Panc1 (cell line): Measurements from ENCODE around the gene VN1R5. TPM values are rescaled to one million over a fixed set of nuclear protein-coding genes. Genes with fewer than 3 reads are reported as not detected.

Experiments
- ATAC-seq: fragments of 200-7000 bp; cut with Tn5 transposase; 2 replicates; pipeline ENCODE4 v1.9.1; 2020; ENCODE audit warnings: mild to moderate bottlenecking, moderate library complexity
- BruUV-seq: library from RNA; stranded (reverse); fragments of 400-500 nt; replicated peaks from 2 replicates; lab custom pipeline; 2021; lab: Mats Ljungman, UMichigan
- CTCF ChIA-PET: fragments of 300-600 bp; sonication (Branson Sonifier 250); formaldehyde crosslinking; loops from one replicate; lab custom pipeline; 2022; ENCODE audit warnings: antibody characterized with exemption; lab: Charles Lee
- POLR2A ChIA-PET: fragments of 300-600 bp; sonication (Branson Sonifier 250); formaldehyde crosslinking; loops from one replicate; lab custom pipeline; 2022; ENCODE audit warnings: antibody characterized with exemption; lab: Charles Lee
- DNase-seq: peaks from one replicate; pipeline ENCODE4 v3.0.0-alpha.2; 2010; ENCODE audit warnings: low read depth, low spot score
- H3K27ac ChIP-seq: 2 replicates; pipeline ENCODE4 v1.5.1; 2011; ENCODE audit warnings: mild to moderate bottlenecking, low read length, inconsistent platforms
- H3K27me3 ChIP-seq: fragments of 200-500 bp; sonication (Bioruptor generic); 2 replicates; pipeline ENCODE4 v1.6.0; 2014; ENCODE audit warnings: low read length, inconsistent platforms; ENCODE audit not compliant: control insufficient read depth, insufficient read depth
- H3K36me3 ChIP-seq: fragments of 200-500 bp; sonication (Bioruptor generic); 2 replicates; pipeline ENCODE4 v1.5.1; 2014; ENCODE audit warnings: inconsistent platforms, mild to moderate bottlenecking, low read length, moderate library complexity; ENCODE audit not compliant: control insufficient read depth, insufficient read depth
- H3K4me1 ChIP-seq: 2 replicates; pipeline ENCODE4 v1.5.1; 2011; ENCODE audit warnings: inconsistent platforms, mild to moderate bottlenecking, low read length, moderate library complexity; ENCODE audit not compliant: control insufficient read depth, insufficient read depth
- H3K4me3 ChIP-seq, 2 experiments: 2 replicates each; pipeline ENCODE4 v1.5.1; 2011 to 2012; ENCODE audit warnings: low read depth in 2 of 2, low read length in 2 of 2, mild to moderate bottlenecking in 2 of 2, inconsistent platforms in 1 of 2, moderate library complexity in 1 of 2
- H3K9me3 ChIP-seq: fragments of 200-500 bp; sonication (Bioruptor generic); 2 replicates; pipeline ENCODE4 v1.5.1; 2014; ENCODE audit warnings: low read depth, mild to moderate bottlenecking, inconsistent platforms, low read length, moderate library complexity; ENCODE audit not compliant: control insufficient read depth, insufficient read depth
- POLR2AphosphoS5 ChIP-seq: IDR thresholded peaks from 2 replicates; pipeline ENCODE4 v1.6.1; 2012; ENCODE audit warnings: mild to moderate bottlenecking, low read depth, low read length, moderate library complexity
- REST ChIP-seq, 2 experiments: IDR thresholded peaks; 2 replicates each; pipeline ENCODE4 v1.6.1; 2011 to 2012; ENCODE audit warnings: low read depth in 2 of 2, control low read depth in 1 of 2, low read length in 1 of 2, mild to moderate bottlenecking in 1 of 2, moderate library complexity in 1 of 2; ENCODE audit not compliant: insufficient read depth in 1 of 2
- SIN3A ChIP-seq: IDR thresholded peaks from 2 replicates; pipeline ENCODE4 v1.6.1; 2012; ENCODE audit warnings: low read depth, mild to moderate bottlenecking, low read length, moderate library complexity, borderline replicate concordance; ENCODE audit not compliant: insufficient read depth
- TCF7L2 ChIP-seq: IDR thresholded peaks from 2 replicates; pipeline ENCODE4 v1.6.1; 2011; ENCODE audit warnings: mild to moderate bottlenecking, low read depth, low read length, inconsistent platforms
- in situ Hi-C: cut with HindIII; loops from 2 replicates; pipeline ENCODE4 v1.10.0; 2016; ENCODE audit warnings: low sequenced_read_pairs, low pct_unique_long_range_greater_than_20kb
- intact Hi-C: fragments of 100-400 bp; cut with micrococcal nuclease; formaldehyde crosslinking; loops from one replicate; pipeline ENCODE4 v1.10.0; 2022; ENCODE audit not compliant: unreplicated experiment
- total RNA-seq: library from RNA; stranded (reverse); gene quantifications from one replicate; pipeline ENCODE4 v1.2.1, GENCODE V29; 2021; ENCODE audit not compliant: unreplicated experiment
- TF ChIP-seq, protein P1 (sequence below): fragments of 450-650 bp; IDR thresholded peaks from 2 replicates; pipeline ENCODE4 v1.5.1; 2017; ENCODE audit warnings: mild to moderate bottlenecking

VN1R5 gene
- total RNA-seq, 1 experiment from 2014 or later: not detected

DNA sequence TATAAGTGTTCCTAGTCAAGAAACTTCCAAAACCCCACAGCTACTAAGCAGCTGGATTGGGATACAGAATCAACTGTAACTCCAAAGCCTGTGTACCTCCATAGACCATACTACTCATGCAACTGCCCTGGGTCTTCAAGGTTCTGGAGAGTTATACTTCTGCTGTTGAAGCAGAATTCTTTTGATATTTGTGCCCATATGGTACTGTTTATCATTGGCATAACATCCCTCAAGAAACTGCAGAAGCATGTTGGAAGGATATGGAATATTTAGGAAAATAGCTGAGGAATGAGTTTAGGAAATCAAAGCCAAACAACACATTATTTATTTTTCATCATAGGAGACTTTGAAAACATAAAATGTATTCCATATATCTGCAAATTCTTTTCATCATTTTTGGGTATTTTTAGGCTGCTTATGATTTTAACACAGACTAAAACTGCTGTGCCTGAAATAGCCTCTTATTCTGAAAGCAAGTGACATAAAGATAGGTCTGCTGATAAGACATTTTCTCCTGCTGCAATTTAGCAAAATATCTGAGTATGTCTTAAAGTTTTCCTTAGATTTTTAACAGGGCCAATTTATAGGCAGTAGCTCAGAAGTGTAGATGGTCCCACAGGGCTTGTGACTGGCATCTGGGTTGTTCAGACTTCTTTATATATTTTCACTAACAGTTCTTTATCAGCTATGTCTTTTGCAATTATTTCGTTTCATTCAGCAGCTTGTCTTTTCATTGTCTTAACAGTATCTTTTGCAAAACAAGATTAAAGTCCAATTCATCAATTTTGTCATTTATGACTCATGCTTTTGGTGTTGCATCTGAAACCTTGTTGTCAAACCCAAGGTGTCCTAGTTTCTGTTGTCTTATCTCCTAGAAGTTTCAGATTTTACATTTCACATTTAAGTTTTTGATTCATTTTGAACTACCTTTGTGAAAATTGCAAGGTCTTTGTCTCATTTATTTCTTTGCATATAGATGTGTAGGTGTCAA is 43.0 kb upstream of the VN1R5 start:
- ATAC-seq (no peak), DNase-seq (no peak)
- CTCF ChIA-PET: no interaction called here
- no TSS peak for BruUV-seq
- Histone ChIP-seq H3K27ac (no peak overlapping the region), H3K9me3 (no peaks in the 10 kb centered on the region), H3K4me3 (no peak overlapping the region), H3K27me3 (peaks cover 6% of the 10 kb centered on the region; the same call in 1 of the 2 replicates), H3K4me1 (peaks cover 17% of the 10 kb centered on the region), H3K36me3 (no peaks in the 10 kb centered on the region)
- TF ChIP-seq POLR2AphosphoS5: no peak
- no peak for TF ChIP-seq TCF7L2
- TF ChIP-seq, protein P1, sequence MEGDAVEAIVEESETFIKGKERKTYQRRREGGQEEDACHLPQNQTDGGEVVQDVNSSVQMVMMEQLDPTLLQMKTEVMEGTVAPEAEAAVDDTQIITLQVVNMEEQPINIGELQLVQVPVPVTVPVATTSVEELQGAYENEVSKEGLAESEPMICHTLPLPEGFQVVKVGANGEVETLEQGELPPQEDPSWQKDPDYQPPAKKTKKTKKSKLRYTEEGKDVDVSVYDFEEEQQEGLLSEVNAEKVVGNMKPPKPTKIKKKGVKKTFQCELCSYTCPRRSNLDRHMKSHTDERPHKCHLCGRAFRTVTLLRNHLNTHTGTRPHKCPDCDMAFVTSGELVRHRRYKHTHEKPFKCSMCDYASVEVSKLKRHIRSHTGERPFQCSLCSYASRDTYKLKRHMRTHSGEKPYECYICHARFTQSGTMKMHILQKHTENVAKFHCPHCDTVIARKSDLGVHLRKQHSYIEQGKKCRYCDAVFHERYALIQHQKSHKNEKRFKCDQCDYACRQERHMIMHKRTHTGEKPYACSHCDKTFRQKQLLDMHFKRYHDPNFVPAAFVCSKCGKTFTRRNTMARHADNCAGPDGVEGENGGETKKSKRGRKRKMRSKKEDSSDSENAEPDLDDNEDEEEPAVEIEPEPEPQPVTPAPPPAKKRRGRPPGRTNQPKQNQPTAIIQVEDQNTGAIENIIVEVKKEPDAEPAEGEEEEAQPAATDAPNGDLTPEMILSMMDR: no peak
- POLR2A ChIA-PET: no interaction called here
- intact Hi-C loops (loop anchor here (10.0 kb wide), 1 partner anchor 122 kb away; the partner anchor contains the start of gene ZNF496), in situ Hi-C loops (no loop called here)

GRCh38 chr1:247216261-247216660 is 39.6 kb upstream of the VN1R5 start:
- Histone ChIP-seq H3K36me3 (no peaks in the 10 kb centered on the region), H3K9me3 (no peaks in the 10 kb centered on the region), H3K4me1 (peaks cover 5% of the 10 kb centered on the region), H3K27ac (no peak overlapping the region), H3K27me3 (peaks cover 6% of the 10 kb centered on the region; the same call in 1 of the 2 replicates), H3K4me3 (no peak overlapping the region)
- POLR2A ChIA-PET: no interaction called here
- intact Hi-C loops: loop anchor here (10.0 kb wide), 1 partner anchor 119 kb away; the partner anchor contains the start of gene ZNF496
- CTCF ChIA-PET: no interaction called here
- in situ Hi-C loops: no loop called here
- BruUV-seq: no TSS peak
- TF ChIP-seq TCF7L2 (no peak), REST (IDR thresholded peaks at IDR 0.05; ENCODE audit: insufficient read depth in 1 of 2, low read depth in 2 of 2, low read length in 1 of 2) (no peak), POLR2AphosphoS5 (no peak), SIN3A (no peak)
- TF ChIP-seq, protein P1: no peak
- DNase-seq (no peak), ATAC-seq (no peak)
